HL-60 (cell line): ENCODE results near the gene GYG1.

Experiments
- DNase-seq, 2 experiments: peaks; one replicate each; pipeline ENCODE4 v3.0.0-alpha.2; 2010 to 2020; ENCODE audit warnings: low read depth in 1 of 2, low spot score in 1 of 2
- H3K27ac ChIP-seq: fragments of 250-450 bp; sonication (Bioruptor Pico); replicated peaks from 2 replicates; pipeline ENCODE4 v1.5.1; 2020; ENCODE audit warnings: mild to moderate bottlenecking, moderate library complexity
- H3K27me3 ChIP-seq: fragments of 250-450 bp; sonication (Bioruptor Pico); 2 replicates; pipeline ENCODE4 v1.5.1; 2021; ENCODE audit warnings: mild to moderate bottlenecking, moderate library complexity; ENCODE audit not compliant: insufficient read depth, poor library complexity, severe bottlenecking
- H3K4me3 ChIP-seq: replicated peaks from 2 replicates; pipeline ENCODE4 v1.5.1; 2011; ENCODE audit warnings: mild to moderate bottlenecking, control low read depth, low read length; ENCODE audit not compliant: insufficient read depth
- GABPA ChIP-seq: IDR thresholded peaks from 2 replicates; pipeline ENCODE4 v1.6.1; 2012; ENCODE audit warnings: low read depth
- POLR2AphosphoS5 ChIP-seq: IDR thresholded peaks from 2 replicates; pipeline ENCODE4 v1.6.1; 2012; ENCODE audit warnings: low read depth
- SPI1 ChIP-seq: IDR thresholded peaks from 2 replicates; pipeline ENCODE4 v1.6.1; 2012; ENCODE audit warnings: low read depth, mild to moderate bottlenecking, borderline replicate concordance
- TF ChIP-seq, protein P1 (sequence below): IDR thresholded peaks from 2 replicates; pipeline ENCODE4 v1.6.1; 2012; ENCODE audit warnings: low read depth; ENCODE audit not compliant: insufficient replicate concordance
- TF ChIP-seq, protein P2 (sequence below): IDR thresholded peaks from one replicate; pipeline ENCODE4 v1.5.1; 2011; ENCODE audit warnings: low read length, control low read depth, inconsistent platforms; ENCODE audit not compliant: insufficient read depth

Gene GYG1

DNA sequence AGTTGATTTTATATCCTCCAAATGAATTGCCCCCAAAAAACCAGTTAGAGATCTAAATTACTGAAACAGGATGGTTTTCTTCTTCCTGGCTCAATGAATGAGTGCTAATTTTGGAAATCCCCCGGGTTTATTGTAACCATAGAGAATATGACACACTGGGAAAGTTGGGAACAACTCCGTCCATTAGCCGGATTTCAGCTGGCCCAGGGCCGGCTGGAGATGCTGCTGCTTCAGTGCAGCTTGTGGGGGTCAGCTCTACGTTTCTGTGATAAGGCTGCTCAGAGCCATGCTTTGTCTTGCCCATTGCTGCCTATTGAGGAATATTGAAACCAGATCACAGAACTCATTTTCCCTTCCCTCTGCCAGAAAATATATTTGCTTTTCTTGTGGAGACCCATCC, 20.3 kb downstream of the GYG1 start:
- TF ChIP-seq, protein P1, sequence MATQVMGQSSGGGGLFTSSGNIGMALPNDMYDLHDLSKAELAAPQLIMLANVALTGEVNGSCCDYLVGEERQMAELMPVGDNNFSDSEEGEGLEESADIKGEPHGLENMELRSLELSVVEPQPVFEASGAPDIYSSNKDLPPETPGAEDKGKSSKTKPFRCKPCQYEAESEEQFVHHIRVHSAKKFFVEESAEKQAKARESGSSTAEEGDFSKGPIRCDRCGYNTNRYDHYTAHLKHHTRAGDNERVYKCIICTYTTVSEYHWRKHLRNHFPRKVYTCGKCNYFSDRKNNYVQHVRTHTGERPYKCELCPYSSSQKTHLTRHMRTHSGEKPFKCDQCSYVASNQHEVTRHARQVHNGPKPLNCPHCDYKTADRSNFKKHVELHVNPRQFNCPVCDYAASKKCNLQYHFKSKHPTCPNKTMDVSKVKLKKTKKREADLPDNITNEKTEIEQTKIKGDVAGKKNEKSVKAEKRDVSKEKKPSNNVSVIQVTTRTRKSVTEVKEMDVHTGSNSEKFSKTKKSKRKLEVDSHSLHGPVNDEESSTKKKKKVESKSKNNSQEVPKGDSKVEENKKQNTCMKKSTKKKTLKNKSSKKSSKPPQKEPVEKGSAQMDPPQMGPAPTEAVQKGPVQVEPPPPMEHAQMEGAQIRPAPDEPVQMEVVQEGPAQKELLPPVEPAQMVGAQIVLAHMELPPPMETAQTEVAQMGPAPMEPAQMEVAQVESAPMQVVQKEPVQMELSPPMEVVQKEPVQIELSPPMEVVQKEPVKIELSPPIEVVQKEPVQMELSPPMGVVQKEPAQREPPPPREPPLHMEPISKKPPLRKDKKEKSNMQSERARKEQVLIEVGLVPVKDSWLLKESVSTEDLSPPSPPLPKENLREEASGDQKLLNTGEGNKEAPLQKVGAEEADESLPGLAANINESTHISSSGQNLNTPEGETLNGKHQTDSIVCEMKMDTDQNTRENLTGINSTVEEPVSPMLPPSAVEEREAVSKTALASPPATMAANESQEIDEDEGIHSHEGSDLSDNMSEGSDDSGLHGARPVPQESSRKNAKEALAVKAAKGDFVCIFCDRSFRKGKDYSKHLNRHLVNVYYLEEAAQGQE = no peak
- Histone ChIP-seq H3K4me3 (no peak overlapping the region), H3K27me3 (no peaks in the 10 kb centered on the region), H3K27ac (no peak overlapping the region)
- no peak for DNase-seq

- no peak overlapping the region for H3K4me3 ChIP-seq
- TF ChIP-seq SPI1 (no peak), POLR2AphosphoS5 (no peak)
- TF ChIP-seq, protein P2, sequence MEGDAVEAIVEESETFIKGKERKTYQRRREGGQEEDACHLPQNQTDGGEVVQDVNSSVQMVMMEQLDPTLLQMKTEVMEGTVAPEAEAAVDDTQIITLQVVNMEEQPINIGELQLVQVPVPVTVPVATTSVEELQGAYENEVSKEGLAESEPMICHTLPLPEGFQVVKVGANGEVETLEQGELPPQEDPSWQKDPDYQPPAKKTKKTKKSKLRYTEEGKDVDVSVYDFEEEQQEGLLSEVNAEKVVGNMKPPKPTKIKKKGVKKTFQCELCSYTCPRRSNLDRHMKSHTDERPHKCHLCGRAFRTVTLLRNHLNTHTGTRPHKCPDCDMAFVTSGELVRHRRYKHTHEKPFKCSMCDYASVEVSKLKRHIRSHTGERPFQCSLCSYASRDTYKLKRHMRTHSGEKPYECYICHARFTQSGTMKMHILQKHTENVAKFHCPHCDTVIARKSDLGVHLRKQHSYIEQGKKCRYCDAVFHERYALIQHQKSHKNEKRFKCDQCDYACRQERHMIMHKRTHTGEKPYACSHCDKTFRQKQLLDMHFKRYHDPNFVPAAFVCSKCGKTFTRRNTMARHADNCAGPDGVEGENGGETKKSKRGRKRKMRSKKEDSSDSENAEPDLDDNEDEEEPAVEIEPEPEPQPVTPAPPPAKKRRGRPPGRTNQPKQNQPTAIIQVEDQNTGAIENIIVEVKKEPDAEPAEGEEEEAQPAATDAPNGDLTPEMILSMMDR = no peak
- H3K27ac ChIP-seq = no peak overlapping the region
- DNase-seq = no peak
- H3K27me3 ChIP-seq = no peaks in the 10 kb centered on the region
Observed at GRCh38 chr3:149013726-149014125, 22.4 kb downstream of the GYG1 start.

GRCh38 chr3:149015393-149015792, 24.1 kb downstream of the GYG1 start:
- H3K27me3 ChIP-seq = no peaks in the 10 kb centered on the region
- H3K27ac ChIP-seq = no peak overlapping the region

GRCh38 chr3:149016242-149016641, 24.9 kb downstream of the GYG1 start:
- TF ChIP-seq, protein P1 = no peak
- no peak for TF ChIP-seq POLR2AphosphoS5
- TF ChIP-seq SPI1 = no peak
- TF ChIP-seq, protein P2 = no peak
- TF ChIP-seq GABPA = no peak
- DNase-seq = no peak
- H3K4me3 ChIP-seq = no peak overlapping the region
- no peaks in the 10 kb centered on the region for H3K27me3 ChIP-seq
- H3K27ac ChIP-seq = no peak overlapping the region

More at GRCh38 chr3:149015393-149015792, 24.1 kb downstream of the GYG1 start:
- no peak for DNase-seq
- TF ChIP-seq SPI1 = no peak
- no peak for TF ChIP-seq POLR2AphosphoS5
- TF ChIP-seq, protein P2 = no peak
- TF ChIP-seq, protein P1 = no peak
- no peak for TF ChIP-seq GABPA
- H3K4me3 ChIP-seq = no peak overlapping the region
